K562 (cell line): ENCODE measurements around the gene PTGR2. TPM values are rescaled to one million over a fixed set of nuclear protein-coding genes. Genes with fewer than 3 reads are reported as not detected.

Experiments
- ATAC-seq: fragments of 200-7000 bp; cut with Tn5 transposase; 3 replicates; pipeline ENCODE4 v1.9.1; 2020; ENCODE audit warnings: moderate library complexity
- BruUV-seq: library from RNA; stranded (reverse); fragments of 400-500 nt; replicated peaks from 2 replicates; lab custom pipeline; 2021; lab: Mats Ljungman, UMichigan
- CTCF ChIA-PET: fragments of 300-600 bp; formaldehyde crosslinking; extraction: SDS; loops from one replicate; lab custom pipeline; 2021; ENCODE audit warnings: low intra/inter-chr PET ratio; lab: Yijun Ruan, JAX
- POLR2A ChIA-PET: fragments of 300-600, 350-650 bp; sonication (Branson Sonifier 250); formaldehyde crosslinking; extraction: SDS; loops from one replicate; lab custom pipeline; 2021; ENCODE audit warnings: antibody characterized with exemption, inconsistent platforms; lab: Yijun Ruan, JAX
- DNase-seq, 4 experiments: peaks; one replicate each; pipeline versions ENCODE4 v3.0.0 to v3.0.0-alpha.2; 2011 to 2018; ENCODE audit warnings: low spot score in 3 of 4, mixed read lengths in 3 of 4; ENCODE audit errors: extremely low read depth in 1 of 4
- FAIRE-seq: peaks from 2 replicates; lab custom pipeline; 2011; peaks lifted over from hg19 to GRCh38; lab: Jason Lieb, UNC
- H2AFZ ChIP-seq: 2 replicates; pipeline ENCODE4 v1.6.0; 2011; ENCODE audit warnings: low read depth, low read length, control low read depth, inconsistent platforms
- H3K27ac ChIP-seq: fragments of 200-600 bp; 3 replicates; pipeline ENCODE4 v1.8.0; 2011; ENCODE audit warnings: low read depth, mild to moderate bottlenecking, control low read depth, inconsistent platforms, low read length, moderate library complexity, mixed read lengths; ENCODE audit errors: extremely low read depth
- H3K27me3 ChIP-seq, 2 experiments: fragments of 300-600 bp in 1 of 2; 2 replicates in 1 of 2; 3 replicates in 1 of 2; pipeline versions ENCODE4 v1.6.0 to v1.8.0; 2011; ENCODE audit warnings: inconsistent platforms in 2 of 2, low read length in 2 of 2, mild to moderate bottlenecking in 1 of 2, mixed read lengths in 1 of 2, moderate library complexity in 1 of 2; ENCODE audit not compliant: control insufficient read depth in 2 of 2, insufficient read depth in 2 of 2
- H3K36me3 ChIP-seq: fragments of 300-600 bp; 3 replicates; pipeline ENCODE4 v1.8.0; 2011; ENCODE audit warnings: mild to moderate bottlenecking, low read length, inconsistent platforms; ENCODE audit not compliant: control insufficient read depth, insufficient read depth
- H3K4me1 ChIP-seq, 2 experiments: fragments of 200-600 bp in 1 of 2; replicated peaks in 1 of 2; 2 replicates in 1 of 2; 3 replicates in 1 of 2; pipeline versions ENCODE4 v1.5.1 to v1.8.0; 2011; ENCODE audit warnings: inconsistent platforms in 2 of 2, low read length in 2 of 2, mild to moderate bottlenecking in 1 of 2, mixed read lengths in 1 of 2, moderate library complexity in 1 of 2; ENCODE audit not compliant: control insufficient read depth in 2 of 2, insufficient read depth in 2 of 2
- H3K4me2 ChIP-seq: 2 replicates; pipeline ENCODE4 v1.6.1; 2011; ENCODE audit warnings: low read length, control low read depth, inconsistent platforms, mixed read lengths; ENCODE audit not compliant: insufficient read depth
- H3K4me3 ChIP-seq: fragments of 200-600 bp; sonication (generic), shearing (Covaris generic); 2 replicates; pipeline ENCODE4 v1.5.1; 2016; ENCODE audit warnings: control low read depth, inconsistent platforms
- H3K79me2 ChIP-seq: fragments of 200-600 bp; 3 replicates; pipeline ENCODE4 v1.8.0; 2011; ENCODE audit warnings: low read length, inconsistent platforms; ENCODE audit not compliant: control insufficient read depth, insufficient read depth
- H3K9ac ChIP-seq, 2 experiments: 2 replicates each; pipeline versions ENCODE4 v1.6.0 to v1.6.1; 2011; ENCODE audit warnings: low read depth in 2 of 2, low read length in 2 of 2, control low read depth in 1 of 2, inconsistent platforms in 1 of 2, mild to moderate bottlenecking in 1 of 2, mixed read lengths in 1 of 2; ENCODE audit not compliant: insufficient read depth in 1 of 2
- H3K9me1 ChIP-seq: one replicate; pipeline ENCODE4 v1.6.0; 2011; ENCODE audit warnings: inconsistent platforms, mild to moderate bottlenecking, low read length, moderate library complexity; ENCODE audit not compliant: control insufficient read depth, insufficient read depth
- H3K9me3 ChIP-seq: replicated peaks from 2 replicates; pipeline ENCODE4 v1.5.1; 2011; ENCODE audit warnings: low read depth, low read length, inconsistent platforms; ENCODE audit not compliant: control insufficient read depth, insufficient read depth
- H4K20me1 ChIP-seq: replicated peaks from 2 replicates; pipeline ENCODE4 v1.6.1; 2011; ENCODE audit warnings: low read length, inconsistent platforms, mixed read lengths; ENCODE audit not compliant: control insufficient read depth, insufficient read depth
- ARID1B ChIP-seq: fragments of 450-650 bp; IDR thresholded peaks from 2 replicates; pipeline ENCODE4 v1.6.1; 2016; ENCODE audit warnings: antibody characterized with exemption, mild to moderate bottlenecking, inconsistent platforms
- BCOR ChIP-seq: fragments of 450-650 bp; IDR thresholded peaks from 2 replicates; pipeline ENCODE4 v1.6.1; 2016
- CBFB ChIP-seq: sonication (generic); formaldehyde crosslinking; IDR thresholded peaks from 2 replicates; pipeline ENCODE4 v1.4.0; 2020; ENCODE audit warnings: mild to moderate bottlenecking, missing genetic modification reagents
- HMG20B ChIP-seq: fragments of 250-450 bp; sonication (Bioruptor Pico); IDR thresholded peaks from 2 replicates; pipeline ENCODE4 v1.5.0; 2021; ENCODE audit warnings: mild to moderate bottlenecking
- JUN ChIP-seq, 2 experiments: sonication (generic) in 1 of 2; formaldehyde crosslinking in 1 of 2; IDR thresholded peaks; 2 replicates each; pipeline versions ENCODE4 v1.6.1 to v1.8.0; 2012 to 2022; ENCODE audit warnings: borderline replicate concordance in 2 of 2, mild to moderate bottlenecking in 2 of 2, improper control_type of control experiment in 1 of 2, low read depth in 1 of 2, low read length in 1 of 2, missing genetic modification reagents in 1 of 2
- KDM4B ChIP-seq, 2 experiments: fragments of 450-650 bp in 1 of 2; sonication (generic) in 1 of 2; IDR thresholded peaks; 2 replicates each; pipeline ENCODE4 v1.6.1; 2016 to 2017; ENCODE audit warnings: borderline replicate concordance in 2 of 2, antibody characterized with exemption in 1 of 2, low read depth in 1 of 2, mild to moderate bottlenecking in 1 of 2
- KLF16 ChIP-seq: IDR thresholded peaks from 2 replicates; pipeline ENCODE4 v1.6.1; 2016; ENCODE audit warnings: antibody characterized with exemption
- MEIS2 ChIP-seq: fragments of 450-650 bp; IDR thresholded peaks from 2 replicates; pipeline ENCODE4 v1.6.1; 2014; ENCODE audit warnings: mild to moderate bottlenecking; ENCODE audit not compliant: partially characterized antibody
- POLR2H ChIP-seq: IDR thresholded peaks from 2 replicates; pipeline ENCODE4 v1.6.1; 2016; ENCODE audit warnings: missing genetic modification characterization, low read depth, mild to moderate bottlenecking, control low read depth, missing compliant biosample characterization, moderate library complexity
- RBM39 ChIP-seq: fragments of 200-400 bp; formaldehyde crosslinking; optimal IDR thresholded peaks from 2 replicates; pipeline ENCODE3; 2018; ENCODE audit warnings: low read depth, low read length
- RCOR1 ChIP-seq, 2 experiments: IDR thresholded peaks; 2 replicates each; pipeline ENCODE4 v1.6.1; 2012; ENCODE audit warnings: low read depth in 2 of 2, low read length in 2 of 2, borderline replicate concordance in 1 of 2, improper control_type of control experiment in 1 of 2
- SETDB1 ChIP-seq: IDR thresholded peaks from one replicate; pipeline ENCODE4 v1.6.1; 2012; ENCODE audit warnings: low read length, control low read depth, inconsistent platforms
- SMAD2 ChIP-seq: fragments of 150-350 bp; IDR thresholded peaks from 2 replicates; pipeline ENCODE4 v1.6.1; 2014; ENCODE audit warnings: low read depth, mild to moderate bottlenecking, low read length
- SMARCE1 ChIP-seq: fragments of 450-650 bp; IDR thresholded peaks from 2 replicates; pipeline ENCODE4 v1.7.1; 2016; ENCODE audit warnings: mild to moderate bottlenecking
- SPI1 ChIP-seq: IDR thresholded peaks from 2 replicates; pipeline ENCODE4 v1.6.1; 2011; ENCODE audit warnings: low read depth, low read length, control low read depth, borderline replicate concordance
- TBP ChIP-seq: optimal IDR thresholded peaks from 2 replicates; pipeline ENCODE3; 2011; ENCODE audit warnings: low read depth, low read length, improper control_type of control experiment
- ZNF212 ChIP-seq: fragments of 450-650 bp; formaldehyde crosslinking; IDR thresholded peaks from 2 replicates; pipeline ENCODE4 v1.4.0; 2020; ENCODE audit warnings: mild to moderate bottlenecking
- ZNF551 ChIP-seq: fragments of 250-450 bp; sonication (Bioruptor Pico); IDR thresholded peaks from 2 replicates; pipeline ENCODE4 v1.5.0; 2021; ENCODE audit warnings: mild to moderate bottlenecking, moderate library complexity
- WGBS: fragments of 100-300 bp; shearing (Covaris generic); methylation state at CpG from one replicate; pipeline ENCODE4 v1.1.6; 2016; ENCODE audit warnings: low coverage, mixed read lengths; ENCODE audit not compliant: insufficient coverage; ENCODE audit errors: missing lambda C conversion rate; 5-methylcytosine and 5-hydroxymethylcytosine counted together
- in situ Hi-C: fragments of 300-500 bp; cut with MboI; formaldehyde crosslinking; loops from 4 replicates; pipeline ENCODE4 v1.15.0; 2018; ENCODE audit warnings: inconsistent platforms, mixed read lengths
- intact Hi-C: fragments of 100-400 bp; cut with micrococcal nuclease; formaldehyde crosslinking; loops from 2 replicates; pipeline ENCODE4 v1.14.2; 2022
- polyA plus RNA-seq, 8 experiments: library from polyadenylated mRNA; depleted of rRNA in 4 of 8; stranded (reverse) in 5 of 8; unstranded in 3 of 8; fragments of >200 nt; fragmentation: Nextera tagmentation in 2 of 8; fragmentation: Illumina TruSeq in 1 of 8; extraction: Ambion mirVana in 2 of 8; extraction: Trizol in 1 of 8; gene quantifications; 2 replicates each; pipeline versions ENCODE4 v1.2.1 to v1.2.3, GENCODE V29; 2011 to 2014; ENCODE audit warnings: inconsistent platforms in 1 of 8, missing spikeins in 1 of 8
- total RNA-seq, 7 experiments: library from RNA; depleted of rRNA in 6 of 7; stranded (reverse); fragments of >200 nt in 6 of 7; fragmentation: Illumina TruSeq in 2 of 7; extraction: Trizol in 2 of 7; gene quantifications; 2 replicates each; pipeline versions ENCODE4 v1.2.1 to v1.2.3, GENCODE V29; 2011 to 2021; ENCODE audit warnings: low replicate concordance in 1 of 7
- TF ChIP-seq, protein P1 (sequence below): sonication (generic); IDR thresholded peaks from 2 replicates; pipeline ENCODE4 v1.6.1; 2016

The PTGR2 gene
- total and polyA plus RNA-seq, 9 of the 15 experiments (the other 6 are each of a cell fraction or from before 2014, with no cell fraction given) = 7.4 to 23.0 (median 13.0) TPM

DNA sequence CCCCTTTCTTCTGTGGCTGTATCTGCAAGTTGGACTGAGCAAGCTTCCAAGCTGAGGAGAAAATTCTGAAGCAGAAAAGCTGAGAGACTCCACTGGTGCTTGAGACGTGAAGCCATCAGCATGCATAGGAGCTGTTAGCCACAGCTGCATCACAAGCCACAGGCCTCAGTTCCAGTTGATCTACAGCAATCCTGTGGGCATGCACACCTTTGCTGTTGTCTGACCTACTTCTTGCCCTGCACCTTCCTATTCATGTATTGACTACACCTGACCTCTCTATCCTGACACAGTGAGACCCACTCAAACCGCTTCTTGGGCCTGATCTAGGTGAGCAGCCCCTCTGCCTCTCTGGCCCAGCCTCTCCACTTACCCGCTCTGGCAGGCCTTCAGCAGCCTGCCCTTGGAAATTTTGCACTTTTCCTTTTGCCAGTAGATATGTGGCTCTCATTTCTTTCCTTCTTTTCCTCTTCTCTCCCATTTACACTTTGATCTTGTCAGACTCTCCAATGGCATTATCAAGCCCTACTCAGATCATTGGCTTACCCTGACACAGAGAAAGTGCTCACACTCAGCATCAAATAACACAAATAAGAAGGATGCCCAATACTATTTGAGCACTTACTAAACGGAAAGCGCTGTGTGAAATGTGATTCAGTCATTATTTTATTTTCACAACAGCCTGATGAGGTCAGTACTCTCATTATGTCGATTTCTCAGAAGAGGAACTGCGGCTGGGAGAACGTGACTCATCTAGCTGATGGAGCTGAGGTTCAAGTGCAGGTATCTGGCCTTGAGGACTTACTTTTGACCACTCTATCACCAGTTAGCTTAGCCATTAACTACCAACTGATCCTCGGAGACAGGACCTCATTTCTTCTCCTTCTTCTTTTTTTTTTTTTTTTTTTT, 21.9 kb upstream of the PTGR2 start:
- peaks cover 0 to 10% of the 10 kb centered on the region in 2 experiments; a peak in 3 of 5 replicates for H3K4me1 ChIP-seq
- H3K9ac ChIP-seq = no peak overlapping the region
- ChIA-PET CTCF (no interaction called here), POLR2A (no interaction called here)
- intact Hi-C loops = loop anchor here (5.0 to 10.0 kb wide), 4 partner anchors 38 to 208 kb away; no protein-coding TSS in a partner anchor
- BruUV-seq = no TSS peak
- no peaks in the 10 kb centered on the region for H3K27me3 ChIP-seq
- ATAC-seq (peak; percentile 67), DNase-seq (peak; percentile 27 to 69 (median 40)), FAIRE-seq (peak; percentile 91)
- no peaks in the 10 kb centered on the region for H3K79me2 ChIP-seq
- peak overlapping the region; percentile 76 for H2AFZ ChIP-seq
- H3K9me1 ChIP-seq = no peaks in the 10 kb centered on the region
- no peaks in the 10 kb centered on the region for H4K20me1 ChIP-seq
- in situ Hi-C loops = loop anchor here (5.0 kb wide), 1 partner anchor 102 kb away; no protein-coding TSS in a partner anchor
- WGBS = 31% methylated on average over 8 of the region's 9 CpGs
- H3K9me3 ChIP-seq = no peaks in the 10 kb centered on the region
- no peaks in the 10 kb centered on the region for H3K36me3 ChIP-seq
- peak overlapping the region; percentile 52; the same call in 1 of the 3 replicates for H3K27ac ChIP-seq
- no peak overlapping the region; the same call in 1 of the 2 replicates for H3K4me2 ChIP-seq
- H3K4me3 ChIP-seq = no peak overlapping the region
- TF ChIP-seq, protein P1, sequence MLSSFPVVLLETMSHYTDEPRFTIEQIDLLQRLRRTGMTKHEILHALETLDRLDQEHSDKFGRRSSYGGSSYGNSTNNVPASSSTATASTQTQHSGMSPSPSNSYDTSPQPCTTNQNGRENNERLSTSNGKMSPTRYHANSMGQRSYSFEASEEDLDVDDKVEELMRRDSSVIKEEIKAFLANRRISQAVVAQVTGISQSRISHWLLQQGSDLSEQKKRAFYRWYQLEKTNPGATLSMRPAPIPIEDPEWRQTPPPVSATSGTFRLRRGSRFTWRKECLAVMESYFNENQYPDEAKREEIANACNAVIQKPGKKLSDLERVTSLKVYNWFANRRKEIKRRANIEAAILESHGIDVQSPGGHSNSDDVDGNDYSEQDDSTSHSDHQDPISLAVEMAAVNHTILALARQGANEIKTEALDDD = peak; percentile 96
- TF ChIP-seq HMG20B (CRISPR knock-in tag) = no peak
- TF ChIP-seq BCOR = no peak
- no peak for TF ChIP-seq CBFB (CRISPR knock-in tag)
- no peak for TF ChIP-seq KDM4B (IDR thresholded peaks at IDR 0.05; ENCODE audit: borderline replicate concordance in 2 of 2, low read depth in 1 of 2)
- peak; percentile 45; the same call in 1 of the 2 replicates for TF ChIP-seq SMARCE1
- TF ChIP-seq ZNF551 = no peak
- TF ChIP-seq SPI1 = peak; percentile 97
- 0 out of 4 replicates have a peak, but pooled peaks of 1 of the 2 experiments have one; percentile 35 for TF ChIP-seq RCOR1 (IDR thresholded peaks at IDR 0.05; ENCODE audit: borderline replicate concordance in 1 of 2, low read depth in 2 of 2, low read length in 2 of 2)
- no peak for TF ChIP-seq KLF16
- no peak for TF ChIP-seq MEIS2
- TF ChIP-seq SETDB1 = no peak
- TF ChIP-seq ZNF212 = no peak
- no peak for TF ChIP-seq SMAD2
- TF ChIP-seq RBM39 = no peak
- TF ChIP-seq POLR2H (tag) = no peak
- no peak for TF ChIP-seq TBP
- TF ChIP-seq ARID1B = no peak
- peak; percentile 80; the same call in 1 of the 2 replicates for TF ChIP-seq JUN (IDR thresholded peaks at IDR 0.05; ENCODE audit: borderline replicate concordance, low read depth, low read length)
- no peak for TF ChIP-seq JUN (CRISPR knock-in tag; IDR thresholded peaks at IDR 0.05; ENCODE audit: borderline replicate concordance)
